ENCODE results near the gene LRRC4B. TPM values are rescaled to one million over a fixed set of nuclear protein-coding genes. Genes with fewer than 3 reads are reported as not detected.

Gene LRRC4B
- total RNA-seq, 1 donor from 2014 or later: not detected

DNA sequence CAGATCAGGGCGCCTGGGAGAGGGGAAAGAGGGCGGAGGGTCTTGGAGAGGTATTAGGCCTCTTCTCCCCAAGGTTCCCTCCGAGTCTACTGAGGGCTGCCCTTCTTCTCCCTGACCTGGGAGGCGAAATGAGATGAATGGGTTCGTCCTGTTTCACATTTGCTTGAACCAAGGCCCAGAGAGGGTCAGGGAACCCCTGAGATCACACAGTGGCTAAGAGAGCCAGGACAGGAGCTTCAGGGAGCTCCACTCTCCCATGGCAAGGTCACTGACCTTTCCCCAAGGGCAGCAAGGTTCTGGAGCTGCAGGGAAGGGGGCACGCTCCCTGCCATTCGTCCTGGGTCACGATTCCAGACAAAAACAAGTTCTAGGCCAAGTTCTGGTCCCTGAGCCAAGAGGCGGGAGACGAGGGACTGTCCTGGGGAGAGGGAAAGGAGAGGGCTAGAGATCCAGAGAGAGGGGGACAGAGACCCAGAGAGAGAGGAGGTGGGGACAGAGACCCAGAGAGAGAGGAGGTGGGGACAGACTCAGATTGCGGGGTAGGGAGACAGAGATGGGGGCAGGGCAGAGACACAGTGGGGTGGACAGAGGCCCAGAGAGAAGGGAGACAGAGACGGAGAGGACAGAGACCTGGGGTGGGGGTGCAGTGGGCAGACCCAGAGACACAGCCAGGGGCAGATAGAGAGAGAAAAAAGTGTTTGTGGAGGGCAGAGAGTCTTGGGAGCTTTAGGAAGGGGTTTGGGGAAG lies 55.1 kb downstream of the LRRC4B start:
- Histone ChIP-seq H3K9me3 (ENCODE audit: insufficient read depth, low read depth, low read length) (no peaks in the 10 kb centered on the region), H3K4me1 (ENCODE audit: insufficient read depth, low read length) (peaks cover 4% of the 10 kb centered on the region), H4K20me1 (ENCODE audit: insufficient read depth, low read length) (no peaks in the 10 kb centered on the region), H3K4me3 (ENCODE audit: insufficient read depth, low read depth, low read length) (no peak overlapping the region), H3K4me2 (ENCODE audit: low read length) (no peak overlapping the region), H3K27ac (ENCODE audit: low read depth, low read length) (no peak overlapping the region), H3K9ac (ENCODE audit: low read length) (no peak overlapping the region), H3K27me3 (ENCODE audit: insufficient read depth, low read length) (no peaks in the 10 kb centered on the region), H2AFZ (ENCODE audit: low read depth, low read length) (no peak overlapping the region), H3K79me2 (ENCODE audit: insufficient read depth, low read length) (peaks cover 9% of the 10 kb centered on the region), H3K36me3 (ENCODE audit: insufficient read depth, low read length) (no peaks in the 10 kb centered on the region)
- Mint-ChIP-seq H3K36me3 (ENCODE audit: low read depth, unreplicated experiment) (no peaks in the 10 kb centered on the region), H3K4me1 (ENCODE audit: low read depth, unreplicated experiment) (no peaks in the 10 kb centered on the region), H3K9me3 (ENCODE audit: unreplicated experiment) (peaks cover 18% of the 10 kb centered on the region), H3K27me3 (ENCODE audit: low read depth, unreplicated experiment) (no peaks in the 10 kb centered on the region), H3K27ac (ENCODE audit: unreplicated experiment) (no peak overlapping the region), H3K4me3 (ENCODE audit: unreplicated experiment) (no peak overlapping the region)
- TF ChIP-seq, protein P1, sequence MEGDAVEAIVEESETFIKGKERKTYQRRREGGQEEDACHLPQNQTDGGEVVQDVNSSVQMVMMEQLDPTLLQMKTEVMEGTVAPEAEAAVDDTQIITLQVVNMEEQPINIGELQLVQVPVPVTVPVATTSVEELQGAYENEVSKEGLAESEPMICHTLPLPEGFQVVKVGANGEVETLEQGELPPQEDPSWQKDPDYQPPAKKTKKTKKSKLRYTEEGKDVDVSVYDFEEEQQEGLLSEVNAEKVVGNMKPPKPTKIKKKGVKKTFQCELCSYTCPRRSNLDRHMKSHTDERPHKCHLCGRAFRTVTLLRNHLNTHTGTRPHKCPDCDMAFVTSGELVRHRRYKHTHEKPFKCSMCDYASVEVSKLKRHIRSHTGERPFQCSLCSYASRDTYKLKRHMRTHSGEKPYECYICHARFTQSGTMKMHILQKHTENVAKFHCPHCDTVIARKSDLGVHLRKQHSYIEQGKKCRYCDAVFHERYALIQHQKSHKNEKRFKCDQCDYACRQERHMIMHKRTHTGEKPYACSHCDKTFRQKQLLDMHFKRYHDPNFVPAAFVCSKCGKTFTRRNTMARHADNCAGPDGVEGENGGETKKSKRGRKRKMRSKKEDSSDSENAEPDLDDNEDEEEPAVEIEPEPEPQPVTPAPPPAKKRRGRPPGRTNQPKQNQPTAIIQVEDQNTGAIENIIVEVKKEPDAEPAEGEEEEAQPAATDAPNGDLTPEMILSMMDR (IDR thresholded peaks at IDR 0.05; ENCODE audit: insufficient read depth, low read depth, low read length): no peak
- no peak for TF ChIP-seq EZH2 (IDR thresholded peaks at IDR 0.05; ENCODE audit: insufficient read depth, low read length)
- FAIRE-seq (no peak), DNase-seq (ENCODE audit: low read depth) (no peak)

DNA sequence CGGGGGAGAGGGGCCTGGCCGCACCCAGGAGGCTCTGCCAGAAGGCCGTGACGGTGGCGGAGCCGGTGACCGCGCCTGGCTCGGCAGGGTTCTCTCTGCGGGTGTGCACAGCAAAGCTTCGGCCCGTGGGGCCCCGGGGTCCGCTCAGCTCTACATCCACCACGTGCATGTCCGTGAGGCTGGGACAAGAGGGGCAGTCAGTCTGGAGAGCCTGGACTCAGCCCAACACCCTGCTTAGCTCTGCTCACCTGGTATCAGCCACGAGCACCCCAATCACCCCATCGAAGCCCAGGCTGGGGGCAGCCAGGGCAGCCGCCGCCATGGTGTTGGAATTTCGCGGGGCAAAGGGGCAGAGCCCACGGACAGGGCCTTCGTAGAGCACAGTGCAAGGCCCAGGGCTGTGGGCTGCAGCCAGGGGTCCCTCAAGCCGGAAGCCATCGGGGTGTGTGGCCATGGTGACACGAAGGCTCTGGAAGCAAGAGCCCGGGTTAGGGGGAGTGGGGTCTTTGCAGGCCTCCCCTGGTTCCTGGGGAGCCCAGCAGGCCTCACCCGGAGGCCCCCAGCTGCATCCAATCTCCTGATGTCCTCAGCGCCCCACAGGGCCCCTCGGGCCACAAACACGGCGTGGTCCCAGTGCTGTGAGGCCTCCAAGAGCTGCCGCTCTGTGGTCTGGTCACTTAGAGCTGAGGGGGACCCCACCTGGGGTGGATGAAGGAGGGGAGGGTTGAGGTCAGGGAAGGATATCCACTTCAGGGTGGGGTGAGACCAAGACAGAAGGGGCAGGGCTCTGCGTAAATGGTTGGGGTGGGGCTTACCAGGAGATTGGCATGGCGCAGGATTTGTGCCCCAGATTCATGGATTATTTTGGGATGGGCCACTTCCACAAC lies 55.9 kb downstream of the LRRC4B start:
- TF ChIP-seq, protein P1 (IDR thresholded peaks at IDR 0.05; ENCODE audit: insufficient read depth, low read depth, low read length): no peak
- TF ChIP-seq EZH2 (IDR thresholded peaks at IDR 0.05; ENCODE audit: insufficient read depth, low read length): no peak
- Histone ChIP-seq H3K36me3 (ENCODE audit: insufficient read depth, low read length) (no peaks in the 10 kb centered on the region), H3K27ac (ENCODE audit: low read depth, low read length) (no peak overlapping the region), H4K20me1 (ENCODE audit: insufficient read depth, low read length) (no peaks in the 10 kb centered on the region), H3K27me3 (ENCODE audit: insufficient read depth, low read length) (no peaks in the 10 kb centered on the region), H2AFZ (ENCODE audit: low read depth, low read length) (no peak overlapping the region), H3K9ac (ENCODE audit: low read length) (peak overlapping the region; percentile 84), H3K4me2 (ENCODE audit: low read length) (peak overlapping the region; percentile 99), H3K4me3 (ENCODE audit: insufficient read depth, low read depth, low read length) (no peak overlapping the region), H3K79me2 (ENCODE audit: insufficient read depth, low read length) (peaks cover 9% of the 10 kb centered on the region), H3K9me3 (ENCODE audit: insufficient read depth, low read depth, low read length) (no peaks in the 10 kb centered on the region), H3K4me1 (ENCODE audit: insufficient read depth, low read length) (peaks cover 4% of the 10 kb centered on the region)
- FAIRE-seq: no peak
- no peak for DNase-seq (ENCODE audit: low read depth)
- Mint-ChIP-seq H3K27ac (ENCODE audit: unreplicated experiment) (no peak overlapping the region), H3K4me1 (ENCODE audit: low read depth, unreplicated experiment) (no peaks in the 10 kb centered on the region), H3K9me3 (ENCODE audit: unreplicated experiment) (peaks cover 22% of the 10 kb centered on the region), H3K4me3 (ENCODE audit: unreplicated experiment) (no peak overlapping the region), H3K36me3 (ENCODE audit: low read depth, unreplicated experiment) (no peaks in the 10 kb centered on the region), H3K27me3 (ENCODE audit: low read depth, unreplicated experiment) (no peaks in the 10 kb centered on the region)

Measured in astrocyte (in vitro differentiated cells and primary cell).